GF-D8 (cell line): ENCODE data around the gene CYBC1.

Source experiments
- DNase-seq: peaks from one replicate; lab custom pipeline; 2025; lab: John Stamatoyannopoulos, UW

CYBC1 gene

GRCh38 chr17:82450357-82451106 lies at the start of gene CYBC1:
TSS of gene CYBC1 (minus strand) at chr17:82450752. CDS start at chr17:82449254, 1,498 bp downstream.
- DNase-seq = peak; percentile 83

GRCh38 chr17:82497483-82498405 lies 47.2 kb upstream of the CYBC1 start:
- peak; percentile 26 for DNase-seq

GRCh38 chr17:82496529-82497434 lies 46.2 kb upstream of the CYBC1 start:
- peak; percentile 84 for DNase-seq

- no peak for DNase-seq
Measured at GRCh38 chr17:82495844-82496528, 45.4 kb upstream of the CYBC1 start.

GRCh38 chr17:82494236-82495055 lies 43.9 kb upstream of the CYBC1 start:
- DNase-seq = peak; percentile 88

- DNase-seq = no peak
Measured at GRCh38 chr17:82493226-82493781, 42.8 kb upstream of the CYBC1 start.

GRCh38 chr17:82492643-82493225 lies 42.2 kb upstream of the CYBC1 start:
- DNase-seq = no peak

- DNase-seq = no peak
Measured at GRCh38 chr17:82491533-82491932, 41.0 kb upstream of the CYBC1 start.

- no peak for DNase-seq
Measured at GRCh38 chr17:82491196-82491530, 40.6 kb upstream of the CYBC1 start.

GRCh38 chr17:82490512-82491195 lies 40.1 kb upstream of the CYBC1 start:
- DNase-seq = no peak

GRCh38 chr17:82489851-82490511 lies 39.4 kb upstream of the CYBC1 start:
- no peak for DNase-seq

GRCh38 chr17:82489117-82489516 lies 38.6 kb upstream of the CYBC1 start:
- no peak for DNase-seq

GRCh38 chr17:82487910-82488309 lies 37.4 kb upstream of the CYBC1 start:
- no peak for DNase-seq

GRCh38 chr17:82486231-82487094 lies 35.9 kb upstream of the CYBC1 start:
- no peak for DNase-seq

- no peak for DNase-seq
Measured at GRCh38 chr17:82483836-82484235, 33.3 kb upstream of the CYBC1 start.

GRCh38 chr17:82483204-82483660 lies 32.7 kb upstream of the CYBC1 start:
- DNase-seq = no peak

GRCh38 chr17:82480318-82480717 lies 29.8 kb upstream of the CYBC1 start:
- DNase-seq = no peak

- no peak for DNase-seq
Measured at GRCh38 chr17:82479602-82480001, 29.1 kb upstream of the CYBC1 start.
